Activated naive CD4-positive, alpha-beta T cell treated with anti-CD3 and anti-CD28 coated beads, Interleukin-2, amount 50 U/mL, for 16 hours (primary cell): ENCODE data around the gene HSD17B13.
"Not testable (repeated sequence)": the region's sequence is repeated elsewhere in the genome, so short reads cannot be mapped to it uniquely, and the experiment has no call there.

ENCODE experiments used
- DNase-seq: peaks from one replicate; pipeline ENCODE4 v3.0.0-alpha.2; 2020

HSD17B13 gene, protein sequence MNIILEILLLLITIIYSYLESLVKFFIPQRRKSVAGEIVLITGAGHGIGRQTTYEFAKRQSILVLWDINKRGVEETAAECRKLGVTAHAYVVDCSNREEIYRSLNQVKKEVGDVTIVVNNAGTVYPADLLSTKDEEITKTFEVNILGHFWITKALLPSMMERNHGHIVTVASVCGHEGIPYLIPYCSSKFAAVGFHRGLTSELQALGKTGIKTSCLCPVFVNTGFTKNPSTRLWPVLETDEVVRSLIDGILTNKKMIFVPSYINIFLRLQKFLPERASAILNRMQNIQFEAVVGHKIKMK

DNA sequence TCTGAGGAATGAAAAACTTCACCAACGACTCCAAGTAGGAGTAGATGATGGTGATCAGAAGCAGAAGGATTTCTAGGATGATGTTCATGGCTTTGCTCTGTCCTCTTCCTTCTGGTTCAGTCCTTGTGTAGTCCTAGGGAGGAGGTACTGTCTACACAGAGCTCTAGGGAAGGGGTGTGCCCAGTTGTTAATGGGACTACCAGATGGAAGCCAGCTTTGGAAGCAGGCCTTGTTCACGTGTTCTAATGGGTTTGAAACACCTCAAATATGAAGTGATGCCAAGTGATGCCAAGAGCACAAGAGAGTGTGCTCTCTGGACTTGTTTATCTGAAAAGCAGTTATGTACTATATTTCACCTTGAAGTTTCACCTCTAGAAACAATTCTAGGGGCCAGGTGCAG is at the start of gene HSD17B13:
Gene HSD17B13, minus strand, starts transcription at position 129 of the 400 bp plus-strand sequence. Its CDS starts 41 bp downstream, at position 88.
- no peak for DNase-seq

DNA sequence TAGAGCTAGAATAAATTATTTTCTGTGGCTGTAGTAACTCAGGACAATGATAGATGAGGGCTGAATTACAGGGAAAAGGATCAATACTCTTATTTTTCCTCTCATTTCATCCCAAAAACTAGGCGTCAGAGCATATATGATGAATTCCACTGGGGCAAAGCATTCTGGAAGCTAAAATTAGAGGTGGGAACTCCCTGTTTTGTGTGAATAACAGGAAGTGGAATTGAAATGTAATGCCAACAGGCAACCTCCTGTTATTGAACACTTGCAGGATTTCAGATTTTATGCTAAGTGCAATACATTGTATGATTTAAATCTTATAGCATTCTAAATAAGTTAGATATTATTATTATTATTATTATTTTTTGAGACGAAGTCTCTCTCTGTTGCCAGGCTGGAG is 47.4 kb upstream of the HSD17B13 start:
- DNase-seq = no peak

DNA sequence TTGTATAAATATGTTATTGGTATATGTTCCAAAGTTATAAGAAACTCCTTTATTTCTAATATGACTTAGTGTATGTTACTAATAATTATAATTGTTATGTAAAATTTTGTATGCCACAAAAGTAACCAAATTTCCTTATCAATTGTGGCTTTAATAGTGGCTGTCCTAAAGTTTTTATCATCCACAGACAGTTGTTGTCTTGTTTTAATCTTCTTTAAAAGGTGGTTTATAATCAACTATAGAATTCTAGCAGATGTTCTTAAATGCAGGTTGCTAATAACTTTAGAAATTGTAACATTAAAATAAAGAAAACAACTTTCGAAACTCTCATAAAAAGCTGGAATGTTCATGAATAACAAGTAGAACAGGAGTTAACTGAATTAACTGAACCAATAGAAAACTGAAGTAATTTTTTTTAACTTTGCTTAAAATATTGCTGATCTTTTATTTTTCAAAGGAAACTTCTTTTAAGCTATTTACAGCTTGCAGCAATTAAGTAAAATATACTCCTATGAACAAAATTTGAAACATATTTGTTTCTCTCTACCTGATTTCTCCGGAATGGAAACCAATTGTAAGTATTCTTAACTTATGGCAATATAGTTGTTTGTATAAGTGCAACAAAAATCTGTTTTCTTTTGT is 44.0 kb upstream of the HSD17B13 start:
- DNase-seq = no peak

DNA sequence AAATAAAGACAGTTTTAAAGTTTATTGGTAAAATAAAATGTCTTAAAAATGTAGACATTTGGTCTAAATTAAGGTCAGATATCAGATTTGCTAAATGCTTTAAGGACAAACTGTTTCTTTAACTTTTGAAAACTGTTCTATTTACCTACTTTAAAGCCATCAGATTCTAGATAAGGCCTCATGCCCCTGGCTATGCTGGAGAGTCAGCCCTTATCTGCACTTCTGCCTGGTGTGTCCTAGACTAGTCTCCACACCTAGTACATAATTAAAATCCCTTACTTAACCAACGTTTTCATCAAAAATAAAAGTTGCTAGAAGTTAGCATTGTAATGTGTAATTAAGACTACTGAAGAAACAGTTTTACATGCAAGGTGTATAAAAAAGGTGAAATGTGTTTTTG is 42.7 kb upstream of the HSD17B13 start:
- DNase-seq = no peak

DNA sequence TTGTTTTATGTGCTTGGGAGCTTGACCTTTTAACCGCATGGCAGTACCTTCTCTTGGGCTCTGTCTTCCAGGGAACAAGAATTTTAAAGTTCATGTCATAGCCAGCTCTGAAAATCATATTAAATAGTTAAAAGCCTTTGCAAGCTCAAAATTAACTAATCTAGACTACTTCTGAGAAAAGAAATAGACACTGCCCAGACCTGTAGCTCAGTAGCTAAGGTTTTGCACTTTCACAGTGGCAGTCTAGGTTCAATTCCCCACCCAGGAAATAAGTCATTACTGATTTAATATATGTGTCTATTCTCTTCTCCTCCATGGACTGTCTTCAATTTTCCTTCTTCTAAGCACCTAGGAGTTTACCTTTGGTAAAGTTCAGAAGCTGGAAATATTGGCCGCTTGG is 40.9 kb upstream of the HSD17B13 start:
- DNase-seq = no peak

DNA sequence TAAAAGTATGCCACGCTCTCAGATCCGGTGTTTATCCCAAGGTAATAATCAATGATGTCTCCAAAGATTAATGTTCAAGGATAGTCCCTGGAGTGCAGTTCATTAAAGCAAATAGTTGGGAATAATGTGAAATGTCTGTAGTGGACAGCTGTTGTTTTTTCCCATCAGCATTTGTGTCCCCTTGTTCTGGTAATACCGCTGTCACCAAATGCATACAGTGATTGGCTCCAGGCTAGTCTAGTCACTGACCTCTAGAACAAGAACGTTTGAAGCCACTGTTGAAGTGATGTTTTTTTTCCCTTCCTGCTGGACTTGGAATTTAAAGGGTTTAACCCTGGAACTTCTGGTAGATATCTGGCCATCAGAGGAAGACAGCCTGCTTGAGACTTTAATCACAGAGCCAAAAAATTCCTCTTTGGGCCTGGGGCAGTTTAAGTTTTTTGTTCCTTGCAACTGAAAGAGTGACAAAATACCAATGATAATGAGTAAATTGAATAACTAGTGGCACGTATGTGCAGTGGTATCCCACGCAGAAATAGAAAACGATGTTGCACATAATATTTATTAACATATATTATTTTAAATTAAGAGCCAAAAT is 37.8 kb upstream of the HSD17B13 start:
- no peak for DNase-seq

DNA sequence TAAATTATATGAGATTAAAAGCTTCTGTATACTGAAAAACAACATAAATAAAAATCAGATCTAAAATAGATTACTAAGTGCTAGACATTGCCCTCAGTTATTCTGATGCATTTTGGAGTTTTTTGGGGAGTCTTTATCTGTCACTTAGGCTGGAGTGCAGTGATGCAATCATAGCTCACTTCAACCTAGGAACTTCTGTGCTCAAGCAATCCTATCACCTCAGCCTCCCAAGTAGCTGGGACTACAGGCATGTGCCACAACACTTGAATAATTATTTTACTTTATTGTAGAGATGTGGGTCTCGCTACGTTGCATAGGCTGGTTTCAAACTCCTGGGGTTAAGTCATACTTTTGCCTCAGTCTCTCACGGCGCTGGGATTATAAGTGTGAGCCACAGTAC is 36.6 kb upstream of the HSD17B13 start:
- no peak for DNase-seq

DNA sequence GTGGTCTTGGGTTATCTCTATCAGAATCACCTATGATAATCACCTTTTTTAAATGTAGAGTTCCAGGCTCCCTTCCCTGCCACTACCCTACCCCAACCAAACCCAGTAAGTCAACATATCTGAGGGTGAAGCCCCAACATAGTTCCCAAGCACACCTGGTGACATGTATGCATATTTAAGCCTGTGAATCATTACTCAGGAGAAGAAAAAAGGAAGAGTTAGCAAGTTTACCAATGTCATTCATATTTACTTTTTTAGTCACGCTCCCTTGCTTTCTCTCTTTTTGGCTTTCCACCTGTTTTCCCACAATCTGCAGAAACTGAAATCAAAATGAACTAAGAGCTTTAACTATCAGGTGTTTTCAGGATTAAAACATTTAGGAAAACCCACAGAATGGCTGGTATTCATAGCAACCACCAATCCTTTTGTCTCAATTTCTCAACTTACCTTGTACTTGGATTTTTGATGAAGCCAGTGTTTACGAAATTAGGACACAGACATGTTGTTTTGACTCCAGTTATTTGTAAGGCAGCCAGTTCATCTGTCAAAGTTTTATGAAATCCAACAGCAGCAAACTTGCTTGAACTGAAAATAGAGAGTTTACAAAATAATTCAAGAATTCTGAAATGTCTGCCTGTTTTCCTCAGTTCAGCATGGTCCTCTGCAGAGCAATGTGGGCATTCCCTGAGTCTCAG is 34.3 kb upstream of the HSD17B13 start:
- no peak for DNase-seq

DNA sequence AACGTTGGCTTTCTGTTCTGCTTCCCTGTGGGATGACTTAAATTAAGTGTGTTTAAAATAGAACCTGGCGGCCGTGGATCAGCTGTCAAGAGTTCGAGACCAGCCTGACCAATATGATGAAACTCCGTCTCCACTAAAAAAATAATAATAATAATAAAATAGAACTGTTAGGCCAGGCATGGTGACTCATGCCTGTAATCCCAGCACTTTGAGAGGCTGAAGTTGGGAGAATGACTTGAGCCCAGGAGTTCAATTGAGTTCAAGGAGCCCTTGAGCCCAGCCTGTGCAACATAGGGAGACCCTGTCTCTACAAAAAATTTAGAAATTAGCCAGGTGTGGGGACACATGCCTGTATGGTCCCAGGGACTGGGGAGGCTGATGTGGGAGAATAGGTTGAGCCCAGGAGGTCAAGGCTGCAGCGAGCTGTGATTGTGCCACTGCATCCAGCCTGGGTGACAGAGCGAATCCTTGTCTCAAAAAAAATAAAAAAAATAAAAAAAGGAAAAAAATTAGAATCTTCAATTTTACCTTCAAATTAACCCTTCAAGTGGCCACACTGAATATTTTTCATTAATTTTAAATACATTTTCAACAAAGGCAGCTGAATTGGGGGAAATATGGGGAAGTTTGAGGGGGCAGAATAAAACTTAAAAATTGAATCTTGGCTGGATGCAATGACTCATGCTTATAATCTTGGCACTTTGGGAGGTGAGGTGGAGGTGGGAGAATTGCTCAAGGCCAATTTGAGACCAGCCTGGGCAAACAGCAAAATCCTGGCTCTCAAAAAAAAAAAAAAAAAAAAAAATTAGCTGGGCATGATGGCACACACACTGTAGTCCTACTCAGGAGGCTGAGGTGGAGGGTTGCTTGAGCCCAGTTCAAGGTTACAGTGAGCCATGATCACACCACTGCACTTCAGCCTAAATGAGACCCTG is 31.8 kb upstream of the HSD17B13 start:
- DNase-seq = no peak

DNA sequence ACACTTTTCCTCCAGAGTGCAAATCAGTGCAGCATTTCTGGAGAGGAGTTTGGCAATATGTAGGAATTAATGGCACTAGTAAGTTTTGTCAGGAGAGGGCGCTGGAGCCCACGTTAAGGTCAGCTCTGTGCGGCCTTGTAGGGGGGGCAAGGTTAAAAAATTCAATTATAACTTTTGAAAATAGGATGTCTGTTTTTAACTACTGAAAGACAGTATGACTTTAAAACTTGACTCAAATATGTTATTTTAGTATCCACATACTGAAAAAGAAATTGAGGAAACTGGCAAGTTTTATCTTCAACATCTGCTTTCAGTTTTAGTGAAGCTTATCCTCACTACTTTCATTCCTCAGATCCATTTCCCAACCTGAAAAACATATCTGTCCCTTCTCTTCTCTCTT is 30.9 kb upstream of the HSD17B13 start:
- DNase-seq = peak; percentile 21

DNA sequence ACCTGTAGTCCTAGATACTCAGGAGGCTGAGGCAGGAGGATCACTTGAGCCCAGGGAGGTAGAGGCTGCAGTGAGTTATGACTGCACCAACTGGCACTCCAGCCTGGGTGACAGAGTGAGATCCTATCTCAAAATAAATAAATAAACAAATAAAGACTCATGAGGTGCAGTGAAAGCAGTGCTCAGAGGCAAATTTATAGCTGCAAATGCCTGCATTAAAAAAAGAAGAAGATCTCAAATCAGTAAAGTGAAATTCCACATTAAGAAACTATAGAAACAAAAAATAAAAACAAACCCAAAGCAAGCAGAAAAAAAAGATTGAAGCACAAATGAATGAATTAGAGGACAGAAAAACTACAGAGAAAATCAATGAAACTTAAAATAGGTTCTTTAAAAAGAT is 22.5 kb upstream of the HSD17B13 start:
- DNase-seq = no peak

DNA sequence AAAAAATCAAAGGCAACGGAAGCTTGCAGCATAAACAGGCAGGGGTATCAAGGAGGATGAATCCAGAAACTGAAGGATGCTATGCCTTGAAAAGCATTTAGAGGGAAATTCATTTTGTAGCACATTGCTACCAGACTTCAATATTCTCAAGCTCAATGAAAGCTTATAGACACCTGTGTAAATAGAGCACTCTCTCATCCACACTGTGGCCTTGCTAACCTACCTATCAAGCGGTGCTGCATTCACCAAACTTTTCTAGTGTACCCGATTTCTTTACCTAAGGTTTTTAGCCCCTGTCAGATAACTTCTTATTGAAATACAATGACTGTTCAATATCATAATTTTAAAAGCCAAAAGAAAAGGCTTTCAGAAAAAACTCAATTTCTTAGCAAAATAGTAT is 20.2 kb upstream of the HSD17B13 start:
- DNase-seq = no peak

DNA sequence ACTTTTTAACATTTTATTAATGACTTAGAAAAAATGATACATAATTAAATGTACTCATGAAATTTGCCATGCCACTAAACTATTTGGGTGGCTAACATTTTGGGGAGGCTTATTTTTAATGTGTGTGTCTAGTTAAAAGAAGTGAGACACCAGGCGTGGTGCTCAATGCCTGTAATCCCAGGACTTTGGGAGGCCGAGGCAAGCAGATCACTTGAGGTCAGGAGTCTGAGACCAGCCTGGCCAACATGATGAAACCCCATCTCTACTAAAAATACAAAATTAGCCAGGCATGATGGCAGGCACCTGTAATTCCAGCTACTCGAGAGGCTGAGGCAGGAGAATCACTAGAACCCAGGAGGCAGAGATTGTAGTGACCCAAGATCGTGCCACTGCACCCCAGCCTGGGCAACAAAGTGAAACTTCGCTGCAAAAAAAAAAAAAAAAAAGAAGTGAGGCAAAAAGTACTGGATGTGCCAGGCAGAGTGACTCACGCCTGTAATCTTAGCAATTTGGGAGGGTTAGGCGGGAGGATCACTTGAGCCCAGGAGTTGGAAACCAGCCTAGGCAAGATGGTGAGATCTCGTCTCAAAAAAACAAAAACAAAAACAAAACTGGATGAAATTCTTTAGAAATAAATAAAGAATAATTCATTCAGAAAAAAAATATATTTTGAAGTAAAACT is 19.4 kb upstream of the HSD17B13 start:
- not testable (repeated sequence) for DNase-seq

DNA sequence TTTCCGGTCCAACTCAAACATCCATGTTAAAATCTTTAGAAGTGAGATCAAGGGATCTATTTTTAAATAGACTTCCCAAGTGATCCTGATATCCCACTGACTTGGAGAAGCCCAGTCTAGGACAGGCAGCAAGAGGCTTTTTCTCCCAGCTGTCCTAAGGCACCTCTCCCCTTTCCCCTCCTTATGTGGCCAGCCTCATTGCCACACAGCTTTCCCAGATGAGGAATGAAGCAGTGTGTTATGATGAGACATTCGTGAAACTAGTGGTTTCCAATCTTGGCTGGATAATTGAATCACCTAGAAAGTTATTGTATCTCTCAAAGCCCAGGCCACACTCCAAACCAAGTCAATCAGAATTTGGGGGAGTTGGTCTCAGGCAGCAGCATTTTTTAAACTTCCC is 16.8 kb upstream of the HSD17B13 start:
- DNase-seq = no peak

DNA sequence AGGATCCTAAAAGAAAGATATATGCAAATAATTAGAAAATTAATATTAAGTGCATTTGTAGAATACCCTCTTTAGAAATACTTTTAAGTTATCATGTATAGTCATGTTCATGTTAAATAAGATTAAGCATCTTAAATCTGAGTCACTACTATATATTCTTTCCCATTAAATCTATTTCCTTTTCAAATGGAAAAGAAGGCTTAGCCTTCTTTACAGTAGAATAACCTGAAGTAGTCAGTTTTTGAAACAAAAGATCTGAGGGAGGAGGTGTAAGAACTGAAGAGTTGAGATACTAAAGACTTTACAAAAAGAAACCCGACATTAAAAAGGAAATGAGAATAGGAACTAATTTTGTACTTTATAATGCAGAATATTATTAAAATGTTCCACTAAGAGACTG is 14.7 kb upstream of the HSD17B13 start:
- no peak for DNase-seq

DNA sequence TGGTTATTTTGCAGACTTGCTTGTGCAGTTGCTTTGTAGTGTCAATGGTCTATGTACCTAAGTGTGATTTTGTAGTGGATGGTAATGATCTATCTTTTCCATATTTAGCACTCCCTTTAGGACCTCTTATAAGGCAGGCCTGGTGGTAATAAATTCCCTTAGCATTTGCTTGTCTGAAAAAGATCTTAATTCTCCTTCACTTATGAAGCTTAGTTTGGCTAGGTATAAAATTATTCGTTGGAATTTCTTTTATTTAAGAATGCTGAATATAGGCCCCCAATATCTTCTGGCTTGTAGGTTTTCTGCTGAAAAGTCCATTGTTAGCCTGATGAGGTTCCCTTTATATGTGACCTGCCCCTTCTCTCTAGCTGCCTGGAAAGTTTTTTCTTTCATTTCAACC is 10.6 kb upstream of the HSD17B13 start:
- no peak for DNase-seq

DNA sequence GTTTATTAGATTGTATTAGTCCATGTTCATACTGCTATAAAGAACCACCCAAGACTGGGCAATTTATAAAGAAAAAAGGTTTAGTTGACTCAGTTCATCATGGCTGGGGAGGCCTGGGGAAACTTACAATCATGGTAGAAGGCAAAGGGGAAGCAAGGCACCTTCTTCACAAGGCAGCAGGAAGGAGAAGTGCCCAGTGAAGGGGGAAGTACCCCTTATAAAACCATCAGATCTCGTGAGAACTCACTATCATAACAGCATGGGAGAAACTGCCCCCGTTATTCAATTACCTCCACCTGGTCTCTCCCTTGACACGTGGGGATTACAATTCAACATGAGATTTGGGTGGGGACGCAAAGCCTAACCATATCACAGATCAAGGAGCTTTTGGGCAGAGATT is 8.1 kb upstream of the HSD17B13 start:
- no peak for DNase-seq

DNA sequence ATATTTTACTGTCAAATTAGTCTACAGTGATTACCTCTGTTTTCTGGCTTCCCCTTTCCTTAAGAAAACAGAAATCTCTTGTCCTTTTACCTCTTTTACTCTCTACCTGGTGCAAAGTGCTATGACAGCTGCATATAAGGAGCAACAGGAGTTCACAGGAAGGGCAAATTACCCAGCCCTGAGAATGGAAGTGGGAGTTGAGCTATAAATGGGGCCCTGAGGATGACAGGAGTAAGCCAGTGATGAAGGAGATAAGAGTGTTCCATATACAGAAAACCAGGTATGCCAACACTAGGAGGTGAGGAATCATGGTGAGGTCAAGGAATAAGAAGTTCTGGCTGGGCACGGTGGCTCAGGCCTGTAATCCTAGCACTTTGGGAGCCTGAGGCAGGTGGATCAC is 4.5 kb upstream of the HSD17B13 start:
- no peak for DNase-seq

DNA sequence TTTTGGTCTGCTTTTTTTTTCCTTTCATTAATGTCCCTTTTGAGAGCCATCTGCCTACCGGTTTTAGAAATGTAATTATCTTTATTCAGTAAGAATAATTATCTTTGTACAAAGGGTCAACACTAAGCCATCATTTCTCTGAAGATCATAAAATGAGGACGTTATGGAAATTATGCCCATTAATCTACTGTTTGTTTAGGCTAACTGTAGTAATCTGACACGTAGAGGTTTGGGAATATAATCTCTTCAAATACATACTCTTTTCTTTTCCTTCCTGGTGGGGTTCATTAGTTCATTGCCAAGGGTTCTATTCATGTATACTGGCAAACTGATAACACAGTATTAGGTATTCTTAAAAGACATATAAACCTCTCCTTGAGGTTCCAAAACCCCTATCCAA is 3.8 kb upstream of the HSD17B13 start:
- no peak for DNase-seq

DNA sequence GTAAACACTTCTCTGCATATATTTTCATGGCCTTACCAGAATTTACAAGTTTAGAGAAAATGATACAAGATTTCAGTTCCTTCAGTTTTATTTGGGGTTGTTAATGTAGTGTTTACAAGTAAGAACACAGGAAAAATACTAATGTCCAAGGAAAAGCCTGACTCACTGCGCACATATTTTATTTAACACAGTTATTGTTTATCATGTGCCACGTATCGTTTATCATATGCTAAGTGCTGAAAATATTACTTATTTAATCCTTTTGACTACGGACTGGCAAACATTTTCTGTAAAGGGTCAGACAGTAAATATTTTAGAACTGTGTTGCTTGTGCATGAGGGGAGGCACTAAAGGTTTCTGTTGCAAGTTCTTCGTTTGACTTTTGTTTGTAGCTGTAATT is 794 bp downstream of the HSD17B13 start:
- no peak for DNase-seq

DNA sequence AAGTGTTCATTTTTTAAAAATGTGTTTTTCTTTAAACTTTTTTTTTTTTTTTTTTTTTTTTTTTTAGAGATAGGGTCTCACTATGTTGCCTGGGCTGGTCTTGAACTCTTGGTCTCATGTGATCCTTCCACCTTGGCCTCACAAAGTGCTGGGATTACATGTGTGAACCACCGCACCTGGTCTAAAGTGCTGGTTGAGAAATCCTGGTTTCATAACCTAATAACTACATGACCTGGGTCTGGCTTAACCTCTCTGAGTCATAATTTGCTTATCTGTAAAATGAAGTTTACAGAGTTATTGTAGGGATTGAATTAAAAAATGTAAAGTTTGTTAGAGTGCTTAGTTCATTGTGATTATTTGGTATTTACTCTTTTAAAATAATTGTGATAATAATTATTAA is 5.2 kb downstream of the HSD17B13 start:
- DNase-seq = no peak

DNA sequence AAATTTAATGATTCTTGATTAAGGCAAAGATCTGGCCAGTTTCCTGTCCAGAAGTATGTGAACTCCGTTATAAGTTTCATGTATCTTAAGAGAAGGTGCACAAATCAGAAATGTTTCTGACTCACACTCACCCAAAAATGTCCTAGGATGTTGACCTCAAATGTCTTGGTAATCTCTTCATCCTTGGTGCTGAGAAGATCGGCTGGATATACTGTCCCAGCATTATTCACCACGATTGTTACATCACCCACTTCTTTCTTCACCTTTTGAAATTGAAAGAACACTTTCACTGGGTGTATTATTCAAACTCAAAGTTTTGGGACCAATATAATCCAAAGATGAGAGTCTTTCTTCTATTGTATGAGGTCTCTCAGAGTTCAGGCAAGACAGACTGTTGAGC is 5.7 kb downstream of the HSD17B13 start:
- no peak for DNase-seq
